DND-41 (cell line): ENCODE measurements around the gene MAPK6.

Experiments used
- ATAC-seq: fragments of 200-7000 bp; cut with Tn5 transposase; 3 replicates; pipeline ENCODE4 v1.9.1; 2021; ENCODE audit warnings: low read depth; ENCODE audit not compliant: insufficient read depth
- DNase-seq: peaks from one replicate; pipeline ENCODE4 v3.0.0-alpha.2; 2020
- H2AFZ ChIP-seq: 2 replicates; pipeline ENCODE4 v1.6.0; 2012; ENCODE audit warnings: low read depth, low read length
- H3K27ac ChIP-seq: 2 replicates; pipeline ENCODE4 v1.5.1; 2012; ENCODE audit warnings: low read length, inconsistent platforms
- H3K27me3 ChIP-seq: fragments of 200-600 bp; sonication (generic); 2 replicates; pipeline ENCODE4 v1.6.0; 2012; ENCODE audit warnings: low read length, mild to moderate bottlenecking, inconsistent platforms; ENCODE audit not compliant: insufficient read depth, poor library complexity
- H3K36me3 ChIP-seq: 2 replicates; pipeline ENCODE4 v1.5.1; 2012; ENCODE audit warnings: low read length, inconsistent platforms; ENCODE audit not compliant: insufficient read depth
- H3K4me1 ChIP-seq: 2 replicates; pipeline ENCODE4 v1.5.1; 2012; ENCODE audit warnings: mild to moderate bottlenecking, low read length; ENCODE audit not compliant: insufficient read depth
- H3K4me2 ChIP-seq: 2 replicates; pipeline ENCODE4 v1.6.0; 2012; ENCODE audit warnings: mild to moderate bottlenecking, moderate library complexity, low read length, inconsistent platforms; ENCODE audit not compliant: insufficient read depth
- H3K4me3 ChIP-seq, 2 experiments: fragments of 200-600 bp in 1 of 2; shearing (Covaris generic) in 1 of 2; 2 replicates each; pipeline ENCODE4 v1.5.1; 2012 to 2016; ENCODE audit warnings: inconsistent platforms in 2 of 2, low read length in 2 of 2, mild to moderate bottlenecking in 2 of 2, low read depth in 1 of 2, moderate library complexity in 1 of 2
- H3K79me2 ChIP-seq: 2 replicates; pipeline ENCODE4 v1.6.0; 2012; ENCODE audit warnings: low read length, inconsistent platforms; ENCODE audit not compliant: insufficient read depth
- H3K9ac ChIP-seq: 2 replicates; pipeline ENCODE4 v1.6.0; 2012; ENCODE audit warnings: low read depth, mild to moderate bottlenecking, inconsistent platforms, low read length, moderate library complexity
- H3K9me3 ChIP-seq: 2 replicates; pipeline ENCODE4 v1.5.1; 2012; ENCODE audit warnings: low read length, moderate library complexity, mild to moderate bottlenecking, inconsistent platforms; ENCODE audit not compliant: insufficient read depth, severe bottlenecking
- H4K20me1 ChIP-seq: 2 replicates; pipeline ENCODE4 v1.6.0; 2012; ENCODE audit warnings: low read length; ENCODE audit not compliant: insufficient read depth
- CTCF ChIP-seq: IDR thresholded peaks from 2 replicates; pipeline ENCODE4 v1.5.1; 2012; ENCODE audit warnings: borderline replicate concordance, low read length, moderate library complexity, mild to moderate bottlenecking; ENCODE audit not compliant: poor library complexity, severe bottlenecking; ENCODE audit errors: extremely low read depth
- EZH2 ChIP-seq: IDR thresholded peaks from 3 replicates; pipeline ENCODE4 v1.6.1; 2012; ENCODE audit warnings: borderline replicate concordance, low read depth, mild to moderate bottlenecking, moderate library complexity, low read length, inconsistent platforms; ENCODE audit not compliant: severe bottlenecking

Gene MAPK6

GRCh38 chr15:52093167-52093538 is 74.1 kb downstream of the MAPK6 start:
- no peaks in the 10 kb centered on the region for H3K79me2 ChIP-seq
- no peak overlapping the region for H3K4me3 ChIP-seq
- peaks cover 4% of the 10 kb centered on the region for H3K9me3 ChIP-seq
- H3K36me3 ChIP-seq: no peaks in the 10 kb centered on the region
- no peaks in the 10 kb centered on the region for H3K4me1 ChIP-seq
- no peak overlapping the region for H3K9ac ChIP-seq
- no peak for DNase-seq
- no peaks in the 10 kb centered on the region for H3K27me3 ChIP-seq
- H3K27ac ChIP-seq: no peak overlapping the region
- no peak overlapping the region for H3K4me2 ChIP-seq
- no peak for ATAC-seq
- TF ChIP-seq EZH2: no peak
- TF ChIP-seq CTCF: no peak
- H4K20me1 ChIP-seq: no peaks in the 10 kb centered on the region
- H2AFZ ChIP-seq: no peak overlapping the region

GRCh38 chr15:52093539-52094510 is 74.8 kb downstream of the MAPK6 start:
- H3K79me2 ChIP-seq: no peaks in the 10 kb centered on the region
- H3K9ac ChIP-seq: no peak overlapping the region
- TF ChIP-seq EZH2 (no peak), CTCF (no peak)
- no peak overlapping the region for H3K4me3 ChIP-seq
- H3K9me3 ChIP-seq: peaks cover 4% of the 10 kb centered on the region
- H3K27me3 ChIP-seq: no peaks in the 10 kb centered on the region
- DNase-seq (no peak), ATAC-seq (no peak)
- no peaks in the 10 kb centered on the region for H3K4me1 ChIP-seq
- H3K4me2 ChIP-seq: no peak overlapping the region
- H3K36me3 ChIP-seq: no peaks in the 10 kb centered on the region
- H4K20me1 ChIP-seq: no peaks in the 10 kb centered on the region
- H3K27ac ChIP-seq: no peak overlapping the region
- no peak overlapping the region; the same call in 1 of the 2 replicates for H2AFZ ChIP-seq

GRCh38 chr15:52094811-52095584 is 76.0 kb downstream of the MAPK6 start:
- TF ChIP-seq CTCF (no peak), EZH2 (no peak)
- H3K36me3 ChIP-seq: no peaks in the 10 kb centered on the region
- no peak overlapping the region for H3K4me2 ChIP-seq
- H3K9ac ChIP-seq: no peak overlapping the region
- DNase-seq (no peak), ATAC-seq (no peak)
- H2AFZ ChIP-seq: no peak overlapping the region
- H3K27me3 ChIP-seq: no peaks in the 10 kb centered on the region
- no peaks in the 10 kb centered on the region for H3K4me1 ChIP-seq
- no peaks in the 10 kb centered on the region for H3K79me2 ChIP-seq
- peaks cover 4% of the 10 kb centered on the region for H3K9me3 ChIP-seq
- H3K27ac ChIP-seq: no peak overlapping the region
- no peak overlapping the region for H3K4me3 ChIP-seq
- no peaks in the 10 kb centered on the region for H4K20me1 ChIP-seq
